GM12878 (cell line): ENCODE data around the gene NPL. TPM values are rescaled to one million over a fixed set of nuclear protein-coding genes. Genes with fewer than 3 reads are reported as not detected.

ENCODE experiments used
- ATAC-seq: fragments of 200-7000 bp; cut with Tn5 transposase; 3 replicates; pipeline ENCODE4 v1.9.1; 2020; ENCODE audit warnings: mild to moderate bottlenecking, moderate library complexity
- BruUV-seq: library from RNA; stranded (reverse); fragments of 400-500 nt; replicated peaks from 2 replicates; lab custom pipeline; 2021; lab: Mats Ljungman, UMichigan
- CTCF ChIA-PET: fragments of 300-600 bp; sonication (Branson Sonifier 250); formaldehyde crosslinking; extraction: SDS; loops from one replicate; lab custom pipeline; 2021; ENCODE audit warnings: inconsistent platforms; lab: Yijun Ruan, JAX
- POLR2A ChIA-PET: fragments of 350-600 bp; formaldehyde crosslinking; extraction: SDS; loops from one replicate; lab custom pipeline; 2021; ENCODE audit warnings: inconsistent platforms; lab: Charles Lee
- RAD21 ChIA-PET: fragments of 300-600 bp; sonication (Branson Sonifier 250); formaldehyde crosslinking; loops from one replicate; lab custom pipeline; 2023; ENCODE audit warnings: antibody characterized with exemption; ENCODE audit not compliant: unreplicated experiment; lab: Charles Lee
- SMC1A ChIA-PET: fragments of 300-600 bp; sonication (Branson Sonifier 250); formaldehyde crosslinking; loops from one replicate; lab custom pipeline; 2023; ENCODE audit not compliant: unreplicated experiment, uncharacterized antibody; lab: Charles Lee
- DNase-seq: peaks from one replicate; pipeline ENCODE4 v3.0.0-alpha.2; 2011; ENCODE audit warnings: low read depth, low spot score
- FAIRE-seq: peaks from 3 replicates; lab custom pipeline; 2011; peaks lifted over from hg19 to GRCh38; lab: Jason Lieb, UNC
- H2AFZ ChIP-seq: 2 replicates; pipeline ENCODE4 v1.6.0; 2011; ENCODE audit warnings: low read depth, low read length, control low read depth; ENCODE audit not compliant: control insufficient read depth
- H3K27ac ChIP-seq: 2 replicates; pipeline ENCODE4 v1.5.1; 2011; ENCODE audit warnings: control low read depth; ENCODE audit not compliant: control insufficient read depth, insufficient read depth
- H3K27me3 ChIP-seq, 2 experiments: replicated peaks in 1 of 2; 2 replicates each; pipeline versions ENCODE4 v1.6.0 to v1.6.1; 2011; ENCODE audit warnings: low read length in 1 of 2; ENCODE audit not compliant: control insufficient read depth in 2 of 2, insufficient read depth in 2 of 2
- H3K36me3 ChIP-seq, 2 experiments: 2 replicates each; pipeline ENCODE4 v1.5.1; 2011; ENCODE audit warnings: low read length in 1 of 2; ENCODE audit not compliant: control insufficient read depth in 2 of 2, insufficient read depth in 2 of 2
- H3K4me1 ChIP-seq: 2 replicates; pipeline ENCODE4 v1.6.1; 2011; ENCODE audit warnings: mild to moderate bottlenecking, low read length, moderate library complexity, mixed read lengths; ENCODE audit not compliant: control insufficient read depth, insufficient read depth
- H3K4me2 ChIP-seq: 2 replicates; pipeline ENCODE4 v1.6.0; 2011; ENCODE audit warnings: control low read depth; ENCODE audit not compliant: control insufficient read depth, insufficient read depth
- H3K4me3 ChIP-seq: fragments of 200-600 bp; sonication (generic); 2 replicates; pipeline ENCODE4 v1.5.1; 2016
- H3K79me2 ChIP-seq: 2 replicates; pipeline ENCODE4 v1.6.0; 2011; ENCODE audit warnings: low read length; ENCODE audit not compliant: control insufficient read depth, insufficient read depth
- H3K9ac ChIP-seq: 2 replicates; pipeline ENCODE4 v1.8.0; 2011; ENCODE audit warnings: low read length, control low read depth, mixed read lengths; ENCODE audit not compliant: control insufficient read depth, insufficient read depth
- H3K9me3 ChIP-seq: replicated peaks from 3 replicates; pipeline ENCODE4 v1.5.1; 2011; ENCODE audit warnings: mild to moderate bottlenecking, low read length; ENCODE audit not compliant: control insufficient read depth, insufficient read depth
- H4K20me1 ChIP-seq: 2 replicates; pipeline ENCODE4 v1.6.0; 2011; ENCODE audit not compliant: control insufficient read depth, insufficient read depth
- ASH2L ChIP-seq: fragments of 300-600, 200-600 bp; sonication (generic); IDR thresholded peaks from 2 replicates; pipeline ENCODE4 v1.6.1; 2017; ENCODE audit warnings: low read depth, mild to moderate bottlenecking, borderline replicate concordance
- CBX5 ChIP-seq: sonication (generic); IDR thresholded peaks from 2 replicates; pipeline ENCODE4 v1.6.1; 2016; ENCODE audit warnings: low read depth, moderate library complexity, mild to moderate bottlenecking, inconsistent platforms
- CHD4 ChIP-seq: fragments of 200-600 bp; sonication (generic); IDR thresholded peaks from 2 replicates; pipeline ENCODE4 v1.6.1; 2016; ENCODE audit warnings: mild to moderate bottlenecking
- HCFC1 ChIP-seq: fragments of 150-350 bp; IDR thresholded peaks from 2 replicates; pipeline ENCODE4 v1.6.1; 2014; ENCODE audit warnings: low read length
- JUND ChIP-seq: IDR thresholded peaks from 2 replicates; pipeline ENCODE4 v1.6.1; 2012; ENCODE audit warnings: low read depth, mild to moderate bottlenecking, low read length, improper control_type of control experiment, moderate library complexity
- NFYA ChIP-seq: IDR thresholded peaks from 2 replicates; pipeline ENCODE4 v1.6.1; 2011; ENCODE audit warnings: low read depth, mild to moderate bottlenecking, low read length, improper control_type of control experiment, borderline replicate concordance
- PAX8 ChIP-seq: fragments of 450-650 bp; IDR thresholded peaks from 2 replicates; pipeline ENCODE4 v1.6.1; 2017; ENCODE audit warnings: mild to moderate bottlenecking, moderate library complexity
- POLR2AphosphoS5 ChIP-seq: IDR thresholded peaks from 2 replicates; pipeline ENCODE4 v1.6.1; 2011; ENCODE audit warnings: mild to moderate bottlenecking, low read length, inconsistent platforms
- RFX5 ChIP-seq: IDR thresholded peaks from 2 replicates; pipeline ENCODE4 v1.6.1; 2011; ENCODE audit warnings: low read depth, low read length, improper control_type of control experiment
- SRF ChIP-seq, 2 experiments: IDR thresholded peaks; 2 replicates each; pipeline ENCODE4 v1.6.1; 2011; ENCODE audit warnings: low read depth in 2 of 2, low read length in 2 of 2, mild to moderate bottlenecking in 1 of 2, moderate library complexity in 1 of 2
- USF2 ChIP-seq: IDR thresholded peaks from 2 replicates; pipeline ENCODE4 v1.6.1; 2011; ENCODE audit warnings: low read depth, low read length, improper control_type of control experiment, borderline replicate concordance
- ZBTB40 ChIP-seq: fragments of 450-650 bp; IDR thresholded peaks from 2 replicates; pipeline ENCODE4 v1.6.1; 2016; ENCODE audit warnings: mild to moderate bottlenecking, moderate library complexity, borderline replicate concordance
- WGBS: methylation state at CpG from one replicate; pipeline ENCODE4 v1.1.6; 2016; ENCODE audit warnings: low lambda C conversion rate; ENCODE audit not compliant: insufficient replicate concordance, insufficient coverage; ENCODE audit errors: missing lambda C conversion rate; 5-methylcytosine and 5-hydroxymethylcytosine counted together
- in situ Hi-C: fragments of 300-500 bp; cut with MboI; formaldehyde crosslinking; loops from 9 replicates; pipeline ENCODE4 v1.14.3; 2018; ENCODE audit warnings: mixed read lengths
- intact Hi-C: fragments of 100-400 bp; cut with micrococcal nuclease; formaldehyde crosslinking; loops from one replicate; pipeline ENCODE4 v1.14.2; 2022; ENCODE audit not compliant: unreplicated experiment
- polyA plus RNA-seq, 11 experiments: library from polyadenylated mRNA; depleted of rRNA in 4 of 11; unstranded in 6 of 11; stranded (reverse) in 5 of 11; fragments of >200 nt; fragmentation: Nextera tagmentation in 4 of 11; fragmentation: Illumina TruSeq in 1 of 11; extraction: Ambion mirVana in 4 of 11; extraction: Trizol in 1 of 11; gene quantifications; 1 replicate in 1 of 11; 2 replicates in 10 of 11; pipeline versions ENCODE4 v1.2.1 to v1.2.3, GENCODE V29; 2011 to 2016; ENCODE audit warnings: inconsistent platforms in 2 of 11, missing spikeins in 2 of 11, low read depth in 1 of 11
- total RNA-seq, 4 experiments: library from RNA; depleted of rRNA in 3 of 4; stranded (reverse); fragments of >200 nt in 3 of 4; fragmentation: Illumina TruSeq in 1 of 4; extraction: Trizol in 1 of 4; gene quantifications; 2 replicates each; pipeline versions ENCODE4 v1.2.1 to v1.2.3, GENCODE V29; 2013 to 2021
- TF ChIP-seq, protein P1 (sequence below): fragments of 450-650 bp; IDR thresholded peaks from 2 replicates; pipeline ENCODE4 v1.6.1; 2016; ENCODE audit warnings: mild to moderate bottlenecking
- TF ChIP-seq, protein P2 (sequence below): IDR thresholded peaks from 2 replicates; pipeline ENCODE4 v1.6.1; 2012; ENCODE audit warnings: low read depth, low read length, improper control_type of control experiment
- TF ChIP-seq, protein P3 (sequence below): IDR thresholded peaks from 2 replicates; pipeline ENCODE4 v1.6.1; 2011; ENCODE audit warnings: mild to moderate bottlenecking, low read depth, low read length, moderate library complexity; ENCODE audit not compliant: insufficient replicate concordance
- TF ChIP-seq, protein P4 (sequence below): IDR thresholded peaks from 2 replicates; pipeline ENCODE4 v1.6.1; 2012; ENCODE audit warnings: low read depth, low read length, improper control_type of control experiment

NPL gene
- total and polyA plus RNA-seq, 10 of the 15 experiments (the other 5 are each of a cell fraction or from before 2014, with no cell fraction given): 5.3 to 19.2 (median 10.0) TPM

- Histone ChIP-seq H4K20me1 (peaks cover 14% of the 10 kb centered on the region), H3K36me3 (peaks cover 12 to 53% of the 10 kb centered on the region in 2 experiments), H3K4me1 (peaks cover 15% of the 10 kb centered on the region), H3K4me2 (no peak overlapping the region), H3K4me3 (no peak overlapping the region), H2AFZ (no peak overlapping the region), H3K27ac (no peak overlapping the region), H3K27me3 (no peaks in the 10 kb centered on the region), H3K79me2 (peaks cover 57% of the 10 kb centered on the region), H3K9me3 (no peaks in the 10 kb centered on the region), H3K9ac (no peak overlapping the region)
- intact Hi-C loops (no loop called here), in situ Hi-C loops (loop anchor here (5.0 kb wide), 1 partner anchor 37 kb away; no protein-coding TSS in a partner anchor)
- TF ChIP-seq ASH2L (no peak), CBX5 (no peak), HCFC1 (no peak), USF2 (no peak), ZBTB40 (no peak), PAX8 (no peak), RFX5 (no peak), SRF (IDR thresholded peaks at IDR 0.05; ENCODE audit: low read depth in 2 of 2, low read length in 2 of 2) (no peak), CHD4 (no peak), JUND (no peak), NFYA (no peak), POLR2AphosphoS5 (no peak)
- TF ChIP-seq, protein P1, sequence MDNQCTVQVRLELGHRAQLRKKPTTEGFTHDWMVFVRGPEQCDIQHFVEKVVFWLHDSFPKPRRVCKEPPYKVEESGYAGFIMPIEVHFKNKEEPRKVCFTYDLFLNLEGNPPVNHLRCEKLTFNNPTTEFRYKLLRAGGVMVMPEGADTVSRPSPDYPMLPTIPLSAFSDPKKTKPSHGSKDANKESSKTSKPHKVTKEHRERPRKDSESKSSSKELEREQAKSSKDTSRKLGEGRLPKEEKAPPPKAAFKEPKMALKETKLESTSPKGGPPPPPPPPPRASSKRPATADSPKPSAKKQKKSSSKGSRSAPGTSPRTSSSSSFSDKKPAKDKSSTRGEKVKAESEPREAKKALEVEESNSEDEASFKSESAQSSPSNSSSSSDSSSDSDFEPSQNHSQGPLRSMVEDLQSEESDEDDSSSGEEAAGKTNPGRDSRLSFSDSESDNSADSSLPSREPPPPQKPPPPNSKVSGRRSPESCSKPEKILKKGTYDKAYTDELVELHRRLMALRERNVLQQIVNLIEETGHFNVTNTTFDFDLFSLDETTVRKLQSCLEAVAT: no peak
- TF ChIP-seq, protein P2, sequence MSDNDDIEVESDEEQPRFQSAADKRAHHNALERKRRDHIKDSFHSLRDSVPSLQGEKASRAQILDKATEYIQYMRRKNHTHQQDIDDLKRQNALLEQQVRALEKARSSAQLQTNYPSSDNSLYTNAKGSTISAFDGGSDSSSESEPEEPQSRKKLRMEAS: no peak
- TF ChIP-seq, protein P3, sequence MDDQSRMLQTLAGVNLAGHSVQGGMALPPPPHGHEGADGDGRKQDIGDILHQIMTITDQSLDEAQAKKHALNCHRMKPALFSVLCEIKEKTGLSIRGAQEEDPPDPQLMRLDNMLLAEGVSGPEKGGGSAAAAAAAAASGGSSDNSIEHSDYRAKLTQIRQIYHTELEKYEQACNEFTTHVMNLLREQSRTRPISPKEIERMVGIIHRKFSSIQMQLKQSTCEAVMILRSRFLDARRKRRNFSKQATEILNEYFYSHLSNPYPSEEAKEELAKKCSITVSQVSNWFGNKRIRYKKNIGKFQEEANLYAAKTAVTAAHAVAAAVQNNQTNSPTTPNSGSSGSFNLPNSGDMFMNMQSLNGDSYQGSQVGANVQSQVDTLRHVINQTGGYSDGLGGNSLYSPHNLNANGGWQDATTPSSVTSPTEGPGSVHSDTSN: no peak
- TF ChIP-seq, protein P4, sequence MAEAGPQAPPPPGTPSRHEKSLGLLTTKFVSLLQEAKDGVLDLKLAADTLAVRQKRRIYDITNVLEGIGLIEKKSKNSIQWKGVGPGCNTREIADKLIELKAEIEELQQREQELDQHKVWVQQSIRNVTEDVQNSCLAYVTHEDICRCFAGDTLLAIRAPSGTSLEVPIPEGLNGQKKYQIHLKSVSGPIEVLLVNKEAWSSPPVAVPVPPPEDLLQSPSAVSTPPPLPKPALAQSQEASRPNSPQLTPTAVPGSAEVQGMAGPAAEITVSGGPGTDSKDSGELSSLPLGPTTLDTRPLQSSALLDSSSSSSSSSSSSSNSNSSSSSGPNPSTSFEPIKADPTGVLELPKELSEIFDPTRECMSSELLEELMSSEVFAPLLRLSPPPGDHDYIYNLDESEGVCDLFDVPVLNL: no peak
- SMC1A ChIA-PET: no interaction called here
- POLR2A ChIA-PET: no interaction called here
- 91% methylated on average over 4 of the region's 4 CpGs for WGBS
- FAIRE-seq: no peak
- no peak for DNase-seq
- no TSS peak for BruUV-seq
- ATAC-seq: no peak
- CTCF ChIA-PET: no interaction called here
- RAD21 ChIA-PET: no interaction called here
Measured at GRCh38 chr1:182850319-182850718, 60.7 kb downstream of the NPL start.
